ENCODE data around the gene GPC5. TPM values are rescaled to one million over a fixed set of nuclear protein-coding genes. Genes with fewer than 3 reads are reported as not detected.

GPC5 gene
- polyA plus RNA-seq, 3 donors = 0.04 to 1.0 TPM; not detected in 1

GRCh38 chr13:92097337-92097903, 699.0 kb downstream of the GPC5 start:
- WGBS, 3 donors = 65 to 78% (median 68%) methylated on average over 4 of the region's 4 CpGs
- no peak overlapping the region for H3K27ac ChIP-seq (ENCODE audit: low read depth, low read length)

GRCh38 chr13:92101801-92102200, 703.4 kb downstream of the GPC5 start:
- H3K27ac ChIP-seq (ENCODE audit: low read depth, low read length) = no peak overlapping the region

GRCh38 chr13:92103689-92104153, 705.3 kb downstream of the GPC5 start:
- 12 to 30% (median 27%) methylated on average over 6 of the region's 6 CpGs for WGBS, 3 donors
- H3K27ac ChIP-seq (ENCODE audit: low read depth, low read length) = no peak overlapping the region

GRCh38 chr13:92122186-92122853, 723.9 kb downstream of the GPC5 start:
- 74 to 85% (median 79%) methylated on average over 9 of the region's 9 CpGs for WGBS, 3 donors
- H3K27ac ChIP-seq (ENCODE audit: low read depth, low read length) = no peak overlapping the region

DNA sequence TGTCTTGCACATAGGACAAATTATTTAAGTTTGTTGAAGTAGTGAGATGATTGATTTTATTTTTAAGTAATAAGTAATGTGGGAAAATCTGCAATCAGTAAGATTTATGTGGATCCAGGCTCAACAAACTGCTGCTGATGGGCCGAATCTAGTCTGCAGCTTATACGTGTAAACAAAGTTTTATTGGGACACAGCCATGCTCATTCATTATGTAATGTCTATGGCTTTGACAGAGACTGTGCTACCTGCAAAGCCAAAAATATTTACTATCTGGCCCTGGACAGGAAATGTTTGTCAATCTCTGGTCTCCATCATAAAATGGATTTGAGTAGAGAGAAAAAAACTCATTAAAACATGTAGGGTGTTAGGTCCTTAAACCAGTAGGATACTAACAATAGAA, 728.0 kb downstream of the GPC5 start:
- H3K27ac ChIP-seq (ENCODE audit: low read depth, low read length) = no peak overlapping the region
- whole genome bisulfite sequencing, 3 donors = 57 to 84% (median 79%) methylated on average over 2 of the region's 2 CpGs

- H3K27ac ChIP-seq (ENCODE audit: low read depth, low read length) = no peak overlapping the region
- 38 to 65% (median 63%) methylated on average over 7 of the region's 7 CpGs for WGBS, 3 donors
Observed at GRCh38 chr13:92135509-92135908, 737.1 kb downstream of the GPC5 start.

DNA sequence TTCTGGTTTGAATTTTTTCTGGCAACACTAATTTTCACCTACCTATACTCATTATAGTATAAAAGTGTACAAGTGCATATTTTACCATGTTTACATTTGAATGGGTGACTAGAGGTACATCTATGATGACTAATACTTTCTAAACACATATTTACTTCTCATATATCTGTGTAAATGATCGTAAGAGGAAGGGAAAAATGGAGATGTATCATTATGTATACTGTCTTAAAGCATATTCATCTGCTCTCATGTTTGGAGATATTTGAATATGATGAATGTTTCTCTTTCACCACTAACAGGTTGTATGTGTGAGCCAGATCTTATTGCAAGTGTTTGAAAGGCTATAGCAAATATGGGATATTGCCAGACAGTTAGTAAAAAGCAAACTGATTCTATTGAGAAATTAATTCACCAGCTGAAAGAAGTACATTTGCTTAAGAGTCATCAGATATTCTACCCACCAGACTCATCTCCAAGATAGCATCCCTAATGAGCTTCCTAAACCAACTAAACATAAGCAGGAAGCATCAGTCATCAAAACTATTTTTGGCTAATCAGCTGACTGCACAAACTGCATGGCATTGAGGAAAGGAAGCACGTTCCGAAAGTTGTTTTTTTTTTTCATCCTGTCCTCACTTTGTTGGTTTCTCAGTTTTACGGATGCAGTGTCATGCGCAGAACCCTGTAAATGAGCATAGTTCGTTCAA, 738.2 kb downstream of the GPC5 start:
- H3K27ac ChIP-seq (ENCODE audit: low read depth, low read length) = no peak overlapping the region
- WGBS, 3 donors = 47 to 61% (median 54%) methylated on average over 6 of the region's 6 CpGs

GRCh38 chr13:92137520-92137919, 739.1 kb downstream of the GPC5 start:
- 64 to 79% (median 71%) methylated on average over 3 of the region's 3 CpGs for WGBS, 3 donors
- no peak overlapping the region for H3K27ac ChIP-seq (ENCODE audit: low read depth, low read length)

DNA sequence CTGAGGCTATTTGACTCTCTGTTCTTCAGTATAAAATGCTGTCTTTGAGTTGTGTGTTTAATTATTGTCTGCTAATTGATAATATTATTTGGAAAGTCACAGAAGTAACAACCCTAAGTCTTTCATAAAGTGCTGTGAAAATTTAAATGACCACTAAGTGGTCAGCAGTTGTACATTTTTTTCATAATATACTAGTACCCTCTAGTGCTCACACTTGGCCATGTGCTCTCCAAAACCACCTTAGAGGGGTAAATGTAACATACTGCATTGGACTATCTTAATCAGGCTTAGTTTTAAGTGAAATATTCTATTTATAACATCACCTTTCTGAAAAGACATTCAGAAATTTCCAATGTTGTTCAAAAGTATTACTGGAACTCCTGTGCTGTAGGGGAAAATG, 745.3 kb downstream of the GPC5 start:
- no peak overlapping the region for H3K27ac ChIP-seq (ENCODE audit: low read depth, low read length)

DNA sequence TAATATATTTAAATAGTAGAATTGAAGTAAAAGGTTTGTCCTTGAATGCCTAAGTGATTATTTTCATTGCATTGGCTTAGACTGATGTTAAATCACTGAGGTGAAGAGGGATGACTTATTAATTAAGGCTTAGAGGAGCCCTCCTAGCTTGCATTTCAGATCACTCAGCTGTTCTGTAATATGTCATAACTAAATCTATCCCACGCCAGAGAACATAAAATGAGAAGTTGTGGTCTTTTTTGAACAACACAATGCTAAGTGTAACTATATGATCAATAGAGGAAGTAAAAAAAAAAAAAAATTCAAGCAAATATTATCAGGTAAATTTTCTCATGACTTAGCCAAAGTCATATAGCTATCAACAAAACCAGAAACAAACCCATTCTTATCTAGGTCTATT, 752.2 kb downstream of the GPC5 start:
- WGBS, 3 donors = 53 to 79% (median 72%) methylated on average over 1 of the region's 1 CpG
- no peak overlapping the region for H3K27ac ChIP-seq (ENCODE audit: low read depth, low read length)

DNA sequence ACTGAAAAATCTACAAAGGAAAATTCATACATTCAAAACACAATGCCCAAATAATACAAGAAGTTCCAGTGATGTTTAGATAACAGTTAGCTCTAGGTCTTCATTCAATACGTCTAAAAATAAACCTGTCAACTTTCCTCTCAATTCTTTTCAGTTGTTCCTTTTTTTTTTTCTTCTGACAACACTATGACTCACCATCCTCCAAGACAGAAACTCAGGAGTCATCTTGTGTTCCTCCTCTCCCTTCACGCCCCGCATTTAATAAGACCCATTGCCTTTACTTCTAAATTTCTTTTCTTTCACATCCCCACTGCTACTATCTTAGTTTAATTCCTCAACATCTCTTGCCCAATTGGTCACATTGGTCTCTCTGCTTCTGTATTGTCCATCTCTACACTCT, 759.9 kb downstream of the GPC5 start:
- 45 to 57% (median 54%) methylated on average over 3 of the region's 3 CpGs for WGBS, 3 donors
- no peak overlapping the region for H3K27ac ChIP-seq (ENCODE audit: low read depth, low read length)

DNA sequence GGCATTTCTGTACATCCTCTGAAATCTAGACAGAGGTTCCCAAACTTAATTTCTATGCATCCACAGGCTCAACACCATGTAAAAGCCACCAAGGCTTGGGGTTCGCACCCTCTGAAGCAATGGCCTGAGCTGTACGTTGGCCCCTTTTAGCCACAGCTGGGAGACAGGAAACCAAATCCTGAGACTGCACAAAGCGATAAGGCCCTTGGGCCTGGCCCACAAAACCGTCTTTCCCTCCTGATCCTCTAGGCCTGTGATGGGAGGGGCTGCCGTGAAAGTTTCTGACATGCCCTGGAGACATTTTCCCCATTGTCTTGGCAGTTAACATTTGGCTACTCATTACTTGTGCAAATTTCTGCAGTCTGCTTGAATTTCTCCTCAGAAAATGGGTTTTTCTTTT, 766.4 kb downstream of the GPC5 start:
- WGBS, 3 donors = 71 to 75% (median 73%) methylated on average over 5 of the region's 5 CpGs
- no peak overlapping the region for H3K27ac ChIP-seq (ENCODE audit: low read depth, low read length)

GRCh38 chr13:92172191-92172590, 773.8 kb downstream of the GPC5 start:
- H3K27ac ChIP-seq (ENCODE audit: low read depth, low read length) = no peak overlapping the region
- WGBS, 3 donors = 65 to 80% (median 67%) methylated on average over 1 of the region's 1 CpG

GRCh38 chr13:92173254-92173653, 774.8 kb downstream of the GPC5 start:
- 90 to 97% (median 92%) methylated on average over 2 of the region's 2 CpGs for WGBS, 3 donors

GRCh38 chr13:92175330-92175729, 776.9 kb downstream of the GPC5 start:
- WGBS, 3 donors = 12 to 13% (median 12%) methylated on average over 4 of the region's 4 CpGs
- H3K27ac ChIP-seq (ENCODE audit: low read depth, low read length) = no peak overlapping the region

More at GRCh38 chr13:92173254-92173653, 774.8 kb downstream of the GPC5 start:
- no peak overlapping the region for H3K27ac ChIP-seq (ENCODE audit: low read depth, low read length)

DNA sequence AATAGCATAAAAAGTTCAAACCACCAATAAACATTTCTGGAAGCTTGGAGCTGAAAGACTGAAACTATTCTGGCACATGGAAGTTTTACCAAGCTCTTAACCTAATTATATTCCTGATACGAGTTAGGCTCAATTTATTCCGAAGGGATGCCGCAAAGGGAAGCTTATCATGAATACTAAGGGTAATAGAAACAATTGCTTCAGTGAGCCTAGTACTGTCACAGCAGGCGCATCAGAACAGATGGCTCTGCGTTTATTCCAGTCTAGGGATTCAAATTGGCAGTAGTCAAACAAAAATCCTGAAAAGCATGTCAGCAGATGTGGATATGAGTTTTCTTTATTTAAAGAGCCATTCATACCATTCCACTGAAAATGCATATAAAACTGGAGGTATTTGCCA, 779.5 kb downstream of the GPC5 start:
- WGBS, 3 donors = 79 to 87% (median 84%) methylated on average over 5 of the region's 5 CpGs
- no peak overlapping the region for H3K27ac ChIP-seq (ENCODE audit: low read depth, low read length)

- 67 to 90% (median 88%) methylated on average over 1 of the region's 1 CpG for WGBS, 3 donors
- H3K27ac ChIP-seq (ENCODE audit: low read depth, low read length) = no peak overlapping the region
Observed at GRCh38 chr13:92179223-92179622, 780.8 kb downstream of the GPC5 start.

- H3K27ac ChIP-seq (ENCODE audit: low read depth, low read length) = no peak overlapping the region
- 7 to 12% (median 8%) methylated on average over 1 of the region's 1 CpG for WGBS, 3 donors
Observed at GRCh38 chr13:92187378-92187989, 789.1 kb downstream of the GPC5 start.

- WGBS, 3 donors = 85 to 89% (median 87%) methylated on average over 2 of the region's 2 CpGs
- no peak overlapping the region for H3K27ac ChIP-seq (ENCODE audit: low read depth, low read length)
Observed at GRCh38 chr13:92188574-92188973, 790.2 kb downstream of the GPC5 start.
